GM12878 (cell line): ENCODE data around the gene GNAQ. TPM values are rescaled to one million over a fixed set of nuclear protein-coding genes. Genes with fewer than 3 reads are reported as not detected.
A peak's percentile ranks its signal among the peaks of the same experiment; 100 is the strongest.

Source experiments
- ATAC-seq: fragments of 200-7000 bp; cut with Tn5 transposase; 3 replicates; pipeline ENCODE4 v1.9.1; 2020; ENCODE audit warnings: mild to moderate bottlenecking, moderate library complexity
- BruUV-seq: library from RNA; stranded (reverse); fragments of 400-500 nt; replicated peaks from 2 replicates; lab custom pipeline; 2021; lab: Mats Ljungman, UMichigan
- CTCF ChIA-PET: fragments of 300-600 bp; sonication (Branson Sonifier 250); formaldehyde crosslinking; extraction: SDS; loops from one replicate; lab custom pipeline; 2021; ENCODE audit warnings: inconsistent platforms; lab: Yijun Ruan, JAX
- POLR2A ChIA-PET: fragments of 350-600 bp; formaldehyde crosslinking; extraction: SDS; loops from one replicate; lab custom pipeline; 2021; ENCODE audit warnings: inconsistent platforms; lab: Charles Lee
- RAD21 ChIA-PET: fragments of 300-600 bp; sonication (Branson Sonifier 250); formaldehyde crosslinking; loops from one replicate; lab custom pipeline; 2023; ENCODE audit warnings: antibody characterized with exemption; ENCODE audit not compliant: unreplicated experiment; lab: Charles Lee
- SMC1A ChIA-PET: fragments of 300-600 bp; sonication (Branson Sonifier 250); formaldehyde crosslinking; loops from one replicate; lab custom pipeline; 2023; ENCODE audit not compliant: unreplicated experiment, uncharacterized antibody; lab: Charles Lee
- DNase-seq: peaks from one replicate; pipeline ENCODE4 v3.0.0-alpha.2; 2011; ENCODE audit warnings: low read depth, low spot score
- FAIRE-seq: peaks from 3 replicates; lab custom pipeline; 2011; peaks lifted over from hg19 to GRCh38; lab: Jason Lieb, UNC
- H2AFZ ChIP-seq: 2 replicates; pipeline ENCODE4 v1.6.0; 2011; ENCODE audit warnings: low read depth, low read length, control low read depth; ENCODE audit not compliant: control insufficient read depth
- H3K27ac ChIP-seq: 2 replicates; pipeline ENCODE4 v1.5.1; 2011; ENCODE audit warnings: control low read depth; ENCODE audit not compliant: control insufficient read depth, insufficient read depth
- H3K27me3 ChIP-seq, 2 experiments: replicated peaks in 1 of 2; 2 replicates each; pipeline versions ENCODE4 v1.6.0 to v1.6.1; 2011; ENCODE audit warnings: low read length in 1 of 2; ENCODE audit not compliant: control insufficient read depth in 2 of 2, insufficient read depth in 2 of 2
- H3K36me3 ChIP-seq, 2 experiments: 2 replicates each; pipeline ENCODE4 v1.5.1; 2011; ENCODE audit warnings: low read length in 1 of 2; ENCODE audit not compliant: control insufficient read depth in 2 of 2, insufficient read depth in 2 of 2
- H3K4me1 ChIP-seq: 2 replicates; pipeline ENCODE4 v1.6.1; 2011; ENCODE audit warnings: mild to moderate bottlenecking, low read length, moderate library complexity, mixed read lengths; ENCODE audit not compliant: control insufficient read depth, insufficient read depth
- H3K4me2 ChIP-seq: 2 replicates; pipeline ENCODE4 v1.6.0; 2011; ENCODE audit warnings: control low read depth; ENCODE audit not compliant: control insufficient read depth, insufficient read depth
- H3K4me3 ChIP-seq: fragments of 200-600 bp; sonication (generic); 2 replicates; pipeline ENCODE4 v1.5.1; 2016
- H3K79me2 ChIP-seq: 2 replicates; pipeline ENCODE4 v1.6.0; 2011; ENCODE audit warnings: low read length; ENCODE audit not compliant: control insufficient read depth, insufficient read depth
- H3K9ac ChIP-seq: 2 replicates; pipeline ENCODE4 v1.8.0; 2011; ENCODE audit warnings: low read length, control low read depth, mixed read lengths; ENCODE audit not compliant: control insufficient read depth, insufficient read depth
- H3K9me3 ChIP-seq: replicated peaks from 3 replicates; pipeline ENCODE4 v1.5.1; 2011; ENCODE audit warnings: mild to moderate bottlenecking, low read length; ENCODE audit not compliant: control insufficient read depth, insufficient read depth
- H4K20me1 ChIP-seq: 2 replicates; pipeline ENCODE4 v1.6.0; 2011; ENCODE audit not compliant: control insufficient read depth, insufficient read depth
- ATF2 ChIP-seq: IDR thresholded peaks from 2 replicates; pipeline ENCODE4 v1.6.1; 2012; ENCODE audit warnings: low read length, inconsistent platforms
- CHD1 ChIP-seq: IDR thresholded peaks from 2 replicates; pipeline ENCODE4 v1.6.1; 2012; ENCODE audit warnings: low read depth, low read length, improper control_type of control experiment
- DPF2 ChIP-seq: fragments of 450-650 bp; IDR thresholded peaks from 2 replicates; pipeline ENCODE4 v1.6.1; 2017; ENCODE audit warnings: mild to moderate bottlenecking
- E2F8 ChIP-seq: fragments of 450-650 bp; IDR thresholded peaks from 2 replicates; pipeline ENCODE4 v1.6.1; 2018; ENCODE audit warnings: mild to moderate bottlenecking, low read depth, moderate library complexity; ENCODE audit not compliant: partially characterized antibody
- IRF4 ChIP-seq: IDR thresholded peaks from 2 replicates; pipeline ENCODE4 v1.6.1; 2011; ENCODE audit warnings: low read depth, low read length
- MTA3 ChIP-seq: IDR thresholded peaks from 2 replicates; pipeline ENCODE4 v1.6.1; 2012; ENCODE audit warnings: low read length, inconsistent platforms, borderline replicate concordance
- NR2F1 ChIP-seq: fragments of 450-650 bp; conservative IDR thresholded peaks from 2 replicates; pipeline ENCODE4 v1.6.1; 2017; ENCODE audit warnings: mild to moderate bottlenecking
- RFX5 ChIP-seq: IDR thresholded peaks from 2 replicates; pipeline ENCODE4 v1.6.1; 2011; ENCODE audit warnings: low read depth, low read length, improper control_type of control experiment
- SUPT20H ChIP-seq: IDR thresholded peaks from 2 replicates; pipeline ENCODE4 v1.6.1; 2011; ENCODE audit warnings: low read depth, mild to moderate bottlenecking, low read length, moderate library complexity, borderline replicate concordance; ENCODE audit not compliant: control insufficient read depth
- SUZ12 ChIP-seq: fragments of 200-600 bp; sonication (generic); IDR thresholded peaks from one replicate; pipeline ENCODE4 v1.6.1; 2018; ENCODE audit warnings: antibody characterized with exemption, mild to moderate bottlenecking; ENCODE audit not compliant: unreplicated experiment
- TAF1 ChIP-seq: IDR thresholded peaks from 2 replicates; pipeline ENCODE4 v1.6.1; 2011; ENCODE audit warnings: mild to moderate bottlenecking, low read depth, low read length, borderline replicate concordance
- ZBED1 ChIP-seq: IDR thresholded peaks from 2 replicates; pipeline ENCODE4 v1.6.1; 2016; ENCODE audit warnings: borderline replicate concordance
- ZNF207 ChIP-seq: fragments of 450-650 bp; IDR thresholded peaks from 2 replicates; pipeline ENCODE4 v1.6.1; 2014; ENCODE audit warnings: antibody characterized with exemption, mild to moderate bottlenecking, borderline replicate concordance
- ZNF217 ChIP-seq: fragments of 450-650 bp; IDR thresholded peaks from 2 replicates; pipeline ENCODE4 v1.6.1; 2017; ENCODE audit warnings: antibody characterized with exemption, mild to moderate bottlenecking
- ZNF384 ChIP-seq: IDR thresholded peaks from 2 replicates; pipeline ENCODE4 v1.6.1; 2012; ENCODE audit warnings: low read depth, mild to moderate bottlenecking, low read length, improper control_type of control experiment, borderline replicate concordance
- ZSCAN29 ChIP-seq: fragments of 450-650 bp; IDR thresholded peaks from 2 replicates; pipeline ENCODE4 v1.6.1; 2017; ENCODE audit warnings: mild to moderate bottlenecking, moderate library complexity
- WGBS: methylation state at CpG from one replicate; pipeline ENCODE4 v1.1.6; 2016; ENCODE audit warnings: low lambda C conversion rate; ENCODE audit not compliant: insufficient replicate concordance, insufficient coverage; ENCODE audit errors: missing lambda C conversion rate; 5-methylcytosine and 5-hydroxymethylcytosine counted together
- in situ Hi-C: fragments of 300-500 bp; cut with MboI; formaldehyde crosslinking; loops from 9 replicates; pipeline ENCODE4 v1.14.3; 2018; ENCODE audit warnings: mixed read lengths
- intact Hi-C: fragments of 100-400 bp; cut with micrococcal nuclease; formaldehyde crosslinking; loops from one replicate; pipeline ENCODE4 v1.14.2; 2022; ENCODE audit not compliant: unreplicated experiment
- polyA plus RNA-seq, 11 experiments: library from polyadenylated mRNA; depleted of rRNA in 4 of 11; unstranded in 6 of 11; stranded (reverse) in 5 of 11; fragments of >200 nt; fragmentation: Nextera tagmentation in 4 of 11; fragmentation: Illumina TruSeq in 1 of 11; extraction: Ambion mirVana in 4 of 11; extraction: Trizol in 1 of 11; gene quantifications; 1 replicate in 1 of 11; 2 replicates in 10 of 11; pipeline versions ENCODE4 v1.2.1 to v1.2.3, GENCODE V29; 2011 to 2016; ENCODE audit warnings: inconsistent platforms in 2 of 11, missing spikeins in 2 of 11, low read depth in 1 of 11
- total RNA-seq, 4 experiments: library from RNA; depleted of rRNA in 3 of 4; stranded (reverse); fragments of >200 nt in 3 of 4; fragmentation: Illumina TruSeq in 1 of 4; extraction: Trizol in 1 of 4; gene quantifications; 2 replicates each; pipeline versions ENCODE4 v1.2.1 to v1.2.3, GENCODE V29; 2013 to 2021

The GNAQ gene
- total and polyA plus RNA-seq, 10 of the 15 experiments (the other 5 are each of a cell fraction or from before 2014, with no cell fraction given), result 0.15 to 47.2 (median 0.49) TPM

- no TSS peak for BruUV-seq
- H2AFZ ChIP-seq, result no peak overlapping the region
- no peak overlapping the region for H3K27ac ChIP-seq
- intact Hi-C loops, result no loop called here
- TF ChIP-seq SUPT20H (no peak), IRF4 (no peak), E2F8 (no peak)
- no peak for DNase-seq
- ATAC-seq, result peak; percentile 32; the same call in 1 of the 3 replicates
- no peaks in the 10 kb centered on the region for H4K20me1 ChIP-seq
- H3K79me2 ChIP-seq, result no peaks in the 10 kb centered on the region
- no peaks in the 10 kb centered on the region for H3K36me3 ChIP-seq
- no peaks in the 10 kb centered on the region for H3K9me3 ChIP-seq
- ChIA-PET POLR2A (no interaction called here), CTCF (interaction anchor here (1.0 to 1.8 kb wide), 3 partner anchors 12 to 349 kb away, joined by 4 to 5 read pairs (median 4); no protein-coding TSS in a partner anchor), SMC1A (interaction anchor here (0.5 to 6.1 kb wide), 4 partner anchors 12 to 291 kb away, joined by 3 to 28 read pairs (median 4); no protein-coding TSS in a partner anchor), RAD21 (no interaction called here)
- 3% methylated on average over 2 of the region's 2 CpGs for WGBS
- H3K4me3 ChIP-seq, result no peak overlapping the region
- no peak for FAIRE-seq
- H3K4me2 ChIP-seq, result no peak overlapping the region
- H3K4me1 ChIP-seq, result no peaks in the 10 kb centered on the region
- in situ Hi-C loops, result no loop called here
- H3K27me3 ChIP-seq, result no peaks in the 10 kb centered on the region; a peak in 1 of 4 replicates
- H3K9ac ChIP-seq, result no peak overlapping the region
Measured at GRCh38 chr9:77805810-77806209, 225.8 kb downstream of the GNAQ start.

- ChIA-PET SMC1A (interaction anchor here (1.2 kb wide), 1 partner anchor 38 kb away, joined by 4 read pairs; no protein-coding TSS in a partner anchor), POLR2A (no interaction called here), CTCF (no interaction called here), RAD21 (no interaction called here)
- H3K27me3 ChIP-seq, result no peaks in the 10 kb centered on the region; a peak in 1 of 4 replicates
- H3K4me3 ChIP-seq, result no peak overlapping the region
- H3K4me1 ChIP-seq, result no peaks in the 10 kb centered on the region
- no peaks in the 10 kb centered on the region for H3K36me3 ChIP-seq
- H4K20me1 ChIP-seq, result no peaks in the 10 kb centered on the region
- H3K79me2 ChIP-seq, result no peaks in the 10 kb centered on the region
- FAIRE-seq (no peak), DNase-seq (no peak), ATAC-seq (no peak)
- H3K9me3 ChIP-seq, result no peaks in the 10 kb centered on the region
- intact Hi-C loops, result no loop called here
- H3K4me2 ChIP-seq, result no peak overlapping the region
- no TSS peak for BruUV-seq
- in situ Hi-C loops, result no loop called here
- H3K9ac ChIP-seq, result no peak overlapping the region
- WGBS, result 43% methylated on average over 1 of the region's 1 CpG
- H2AFZ ChIP-seq, result no peak overlapping the region
- no peak overlapping the region for H3K27ac ChIP-seq
- no peak for TF ChIP-seq RFX5
- no peak for TF ChIP-seq ZNF207
- TF ChIP-seq ZBED1, result no peak
- TF ChIP-seq ZNF384, result no peak
- no peak for TF ChIP-seq TAF1
- TF ChIP-seq ZSCAN29, result no peak
- TF ChIP-seq MTA3, result no peak
- TF ChIP-seq SUZ12, result no peak
- TF ChIP-seq CHD1, result no peak
- TF ChIP-seq ATF2, result no peak
- TF ChIP-seq NR2F1, result no peak
- TF ChIP-seq SUPT20H, result no peak
- TF ChIP-seq DPF2, result no peak
- TF ChIP-seq ZNF217, result no peak
Measured at GRCh38 chr9:77803423-77803822, 228.2 kb downstream of the GNAQ start.
